GF-D8 (cell line): Measurements from ENCODE around the gene TTBK2.
"Not testable (repeated sequence)": the region's sequence is repeated elsewhere in the genome, so short reads cannot be mapped to it uniquely, and the experiment has no call there.

ENCODE experiments used
- DNase-seq: peaks from one replicate; lab custom pipeline; 2025; lab: John Stamatoyannopoulos, UW

The TTBK2 gene

GRCh38 chr15:42825599-42825998 is 95.0 kb downstream of the TTBK2 start:
- no peak for DNase-seq

GRCh38 chr15:42820811-42821210 is 99.8 kb downstream of the TTBK2 start:
- no peak for DNase-seq

GRCh38 chr15:42819786-42820185 is 100.8 kb downstream of the TTBK2 start:
- no peak for DNase-seq

- DNase-seq = no peak
Observed at GRCh38 chr15:42811433-42811832, 109.1 kb downstream of the TTBK2 start.

GRCh38 chr15:42808913-42809312 is 111.7 kb downstream of the TTBK2 start:
- no peak for DNase-seq

- no peak for DNase-seq
Observed at GRCh38 chr15:42805266-42805665, 115.3 kb downstream of the TTBK2 start.

GRCh38 chr15:42804739-42805138 is 115.8 kb downstream of the TTBK2 start:
- no peak for DNase-seq

- no peak for DNase-seq
Observed at GRCh38 chr15:42803436-42803835, 117.1 kb downstream of the TTBK2 start.

GRCh38 chr15:42802168-42802567 is 118.4 kb downstream of the TTBK2 start:
- DNase-seq = no peak

- no peak for DNase-seq
Observed at GRCh38 chr15:42800731-42801474, 119.7 kb downstream of the TTBK2 start.

GRCh38 chr15:42798802-42799201 is 121.8 kb downstream of the TTBK2 start:
- DNase-seq = no peak

- no peak for DNase-seq
Observed at GRCh38 chr15:42796955-42797782, 123.4 kb downstream of the TTBK2 start.

GRCh38 chr15:42788725-42789124 is 131.9 kb downstream of the TTBK2 start:
- DNase-seq = peak; percentile 4

- DNase-seq = no peak
Observed at GRCh38 chr15:42786978-42787377, 133.6 kb downstream of the TTBK2 start.

- no peak for DNase-seq
Observed at GRCh38 chr15:42785569-42785968, 135.0 kb downstream of the TTBK2 start.

GRCh38 chr15:42784705-42785104 is 135.9 kb downstream of the TTBK2 start:
- no peak for DNase-seq

GRCh38 chr15:42782716-42783115 is 137.9 kb downstream of the TTBK2 start:
- DNase-seq = no peak

GRCh38 chr15:42775416-42775815 is 145.2 kb downstream of the TTBK2 start:
- DNase-seq = no peak

- DNase-seq = no peak
Observed at GRCh38 chr15:42772901-42773300, 147.7 kb downstream of the TTBK2 start.

- DNase-seq = no peak
Observed at GRCh38 chr15:42772144-42772543, 148.4 kb downstream of the TTBK2 start.

GRCh38 chr15:42766109-42766508 is 154.5 kb downstream of the TTBK2 start:
- not testable (repeated sequence) for DNase-seq

GRCh38 chr15:42764154-42764731 is 156.3 kb downstream of the TTBK2 start:
- not testable (repeated sequence) for DNase-seq

GRCh38 chr15:42761813-42762212 is 158.8 kb downstream of the TTBK2 start:
- not testable (repeated sequence) for DNase-seq
